Measurements from ENCODE around the gene HRH2. TPM values are rescaled to one million over a fixed set of nuclear protein-coding genes. Genes with fewer than 3 reads are reported as not detected.

Gene HRH2
- total RNA-seq, 1 experiment from 2014 or later = not detected

GRCh38 chr5:175627005-175627404 is 30.9 kb upstream of the HRH2 start:
- no peak for DNase-seq
- Histone ChIP-seq H3K79me2 (ENCODE audit: low read depth) (no peaks in the 10 kb centered on the region), H3K9me3 (ENCODE audit: insufficient read depth, low read depth) (no peaks in the 10 kb centered on the region; the same call in 1 of the 2 replicates), H2AFZ (no peak overlapping the region), H3K9me2 (ENCODE audit: insufficient read depth) (no peaks in the 10 kb centered on the region), H3K27ac (no peak overlapping the region), H3K27me3 (ENCODE audit: insufficient read depth, low read depth) (peaks cover 91% of the 10 kb centered on the region), H3K36me3 (ENCODE audit: low read depth) (no peaks in the 10 kb centered on the region), H4K20me1 (ENCODE audit: insufficient read depth) (no peaks in the 10 kb centered on the region), H3F3A (ENCODE audit: insufficient read depth, low read depth) (no peaks in the 10 kb centered on the region), H3K4me3 (no peak overlapping the region), H3K4me2 (no peak overlapping the region), H3K4me1 (replicated peaks; ENCODE audit: insufficient read depth) (no peaks in the 10 kb centered on the region)
- no peak for TF ChIP-seq CTCF (conservative IDR thresholded peaks at IDR 0.05)
- no peak for TF ChIP-seq EZH2 (IDR thresholded peaks at IDR 0.05; ENCODE audit: low read depth)
- ChIA-PET CTCF (no interaction called here), POLR2A (ENCODE audit: unreplicated experiment) (no interaction called here)
- intact Hi-C loops (cut with micrococcal nuclease; ENCODE audit: unreplicated experiment) = no loop called here
- no TSS peak for BruUV-seq (replicated peaks)

GRCh38 chr5:175627739-175628138 is 30.1 kb upstream of the HRH2 start:
- H2AFZ ChIP-seq = no peak overlapping the region
- H3K27ac ChIP-seq = no peak overlapping the region
- H3K9me3 ChIP-seq (ENCODE audit: insufficient read depth, low read depth) = no peaks in the 10 kb centered on the region; the same call in 1 of the 2 replicates
- intact Hi-C loops (cut with micrococcal nuclease; ENCODE audit: unreplicated experiment) = no loop called here
- H3K79me2 ChIP-seq (ENCODE audit: low read depth) = no peaks in the 10 kb centered on the region
- H3F3A ChIP-seq (ENCODE audit: insufficient read depth, low read depth) = no peaks in the 10 kb centered on the region
- no peaks in the 10 kb centered on the region for H4K20me1 ChIP-seq (ENCODE audit: insufficient read depth)
- no TSS peak for BruUV-seq (replicated peaks)
- DNase-seq = no peak
- POLR2A ChIA-PET (ENCODE audit: unreplicated experiment) = no interaction called here
- no peak overlapping the region for H3K4me2 ChIP-seq
- H3K27me3 ChIP-seq (ENCODE audit: insufficient read depth, low read depth) = peaks cover 92% of the 10 kb centered on the region
- no peaks in the 10 kb centered on the region for H3K36me3 ChIP-seq (ENCODE audit: low read depth)
- H3K9me2 ChIP-seq (ENCODE audit: insufficient read depth) = no peaks in the 10 kb centered on the region
- H3K4me1 ChIP-seq (replicated peaks; ENCODE audit: insufficient read depth) = no peaks in the 10 kb centered on the region
- TF ChIP-seq CTCF (conservative IDR thresholded peaks at IDR 0.05) (no peak), EZH2 (IDR thresholded peaks at IDR 0.05; ENCODE audit: low read depth) (no peak)
- CTCF ChIA-PET = no interaction called here
- H3K4me3 ChIP-seq = no peak overlapping the region

- POLR2A ChIA-PET (ENCODE audit: unreplicated experiment) = no interaction called here
- H3K27ac ChIP-seq = no peak overlapping the region
- H3K4me3 ChIP-seq = no peak overlapping the region
- CTCF ChIA-PET = no interaction called here
- no peaks in the 10 kb centered on the region for H3K36me3 ChIP-seq (ENCODE audit: low read depth)
- H3K4me1 ChIP-seq (replicated peaks; ENCODE audit: insufficient read depth) = no peaks in the 10 kb centered on the region
- H4K20me1 ChIP-seq (ENCODE audit: insufficient read depth) = no peaks in the 10 kb centered on the region
- intact Hi-C loops (cut with micrococcal nuclease; ENCODE audit: unreplicated experiment) = no loop called here
- H3K27me3 ChIP-seq (ENCODE audit: insufficient read depth, low read depth) = peaks cover 96% of the 10 kb centered on the region
- no peak for TF ChIP-seq EZH2 (IDR thresholded peaks at IDR 0.05; ENCODE audit: low read depth)
- TF ChIP-seq CTCF (conservative IDR thresholded peaks at IDR 0.05) = no peak
- H3K9me3 ChIP-seq (ENCODE audit: insufficient read depth, low read depth) = no peaks in the 10 kb centered on the region; the same call in 1 of the 2 replicates
- no peak overlapping the region for H3K4me2 ChIP-seq
- DNase-seq = no peak
- H3F3A ChIP-seq (ENCODE audit: insufficient read depth, low read depth) = no peaks in the 10 kb centered on the region
- H3K9me2 ChIP-seq (ENCODE audit: insufficient read depth) = no peaks in the 10 kb centered on the region
- BruUV-seq (replicated peaks) = no TSS peak
- H3K79me2 ChIP-seq (ENCODE audit: low read depth) = no peaks in the 10 kb centered on the region
- no peak overlapping the region for H2AFZ ChIP-seq
These were observed 29.2 kb upstream of the HRH2 start for GRCh38 chr5:175628668-175629067.

All from PC-9 (cell line).